HG02938 (cell line): ENCODE measurements around the gene HDAC4.
"Not testable (repeated sequence)": the region's sequence is repeated elsewhere in the genome, so short reads cannot be mapped to it uniquely, and the experiment has no call there.

Source experiments
- ATAC-seq: cut with Tn5 transposase; IDR thresholded peaks from one replicate; pipeline ENCODE4 v1.9.1; 2021; ENCODE audit warnings: mild to moderate bottlenecking, moderate library complexity; ENCODE audit not compliant: unreplicated experiment

HDAC4 gene

DNA sequence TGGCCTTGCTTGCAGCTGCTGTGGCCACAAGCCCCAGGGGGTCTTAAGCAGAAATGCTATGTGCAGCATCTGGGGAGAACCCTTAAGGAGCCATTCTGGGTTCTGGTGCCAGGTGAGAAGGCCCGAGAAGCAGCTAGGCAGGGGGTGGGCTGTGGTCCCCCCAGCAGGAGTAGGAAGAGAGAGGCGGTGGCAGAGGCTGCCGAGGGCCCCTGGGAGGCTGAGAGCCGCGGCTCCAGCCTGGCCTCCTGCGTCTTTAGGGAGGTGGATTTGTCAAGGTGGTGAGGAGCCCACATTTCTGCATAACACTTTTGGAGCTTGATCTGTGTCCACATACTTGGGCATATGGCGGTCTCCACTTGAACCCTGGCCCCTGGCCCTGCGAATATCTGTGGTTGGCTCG is 356.5 kb downstream of the HDAC4 start:
- ATAC-seq = no peak

GRCh38 chr2:239043326-239043725 is 357.5 kb downstream of the HDAC4 start:
- no peak for ATAC-seq

DNA sequence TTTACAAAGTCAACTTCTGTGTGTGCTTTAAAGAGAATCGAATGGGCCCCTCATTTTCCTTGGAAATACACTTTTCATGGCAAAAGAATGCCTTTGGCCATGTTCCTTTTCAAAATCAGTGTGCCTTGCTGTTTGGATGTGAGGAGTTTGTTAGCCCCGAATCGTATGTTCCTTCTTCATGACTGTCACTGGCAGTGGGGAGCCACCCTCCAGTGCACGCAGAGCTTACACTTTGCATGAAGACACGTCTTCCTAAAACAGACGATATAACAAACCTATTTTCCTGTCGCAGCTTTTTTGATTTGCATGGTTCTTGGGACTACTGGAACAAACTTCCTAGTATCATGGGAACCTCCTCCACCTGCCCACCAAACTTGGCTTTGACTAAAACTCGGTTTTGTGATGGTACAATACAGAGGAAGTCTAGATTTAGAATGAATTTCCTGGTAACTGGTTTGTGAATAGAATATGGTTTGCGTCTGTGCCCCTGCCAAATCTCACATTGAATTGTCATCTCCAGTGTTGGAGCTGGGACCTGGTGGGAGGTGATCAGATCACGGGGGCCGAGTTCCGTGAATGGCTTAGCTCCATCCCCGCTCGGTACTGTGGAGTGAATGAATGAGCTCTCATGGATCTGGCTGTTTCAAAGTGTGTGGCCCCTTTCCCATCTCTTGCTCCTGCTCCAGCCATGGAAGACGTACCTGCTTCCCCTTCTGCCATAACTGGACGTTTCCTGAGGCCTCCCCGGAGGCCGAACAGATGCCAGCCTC is 358.1 kb downstream of the HDAC4 start:
- ATAC-seq = no peak

DNA sequence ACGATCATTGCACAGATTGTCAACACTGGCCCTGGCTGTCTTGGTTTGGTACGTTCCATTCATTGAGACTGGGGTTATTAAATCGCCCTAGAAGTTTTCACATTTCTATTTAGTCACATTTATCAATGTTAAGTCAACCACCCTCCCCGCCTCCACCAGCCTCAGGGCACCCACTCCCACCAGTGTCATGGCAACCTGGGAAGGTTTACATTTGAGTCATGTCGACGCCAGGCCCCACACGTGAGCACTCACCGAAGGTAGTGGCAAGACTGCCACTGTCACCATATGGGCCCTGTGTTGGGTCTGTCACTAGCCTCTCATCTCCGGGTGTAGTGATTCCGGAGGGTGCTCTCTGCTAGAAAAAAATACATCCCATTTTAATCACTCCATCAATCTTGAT is 358.8 kb downstream of the HDAC4 start:
- no peak for ATAC-seq

GRCh38 chr2:239041062-239041461 is 359.8 kb downstream of the HDAC4 start:
- ATAC-seq = no peak

DNA sequence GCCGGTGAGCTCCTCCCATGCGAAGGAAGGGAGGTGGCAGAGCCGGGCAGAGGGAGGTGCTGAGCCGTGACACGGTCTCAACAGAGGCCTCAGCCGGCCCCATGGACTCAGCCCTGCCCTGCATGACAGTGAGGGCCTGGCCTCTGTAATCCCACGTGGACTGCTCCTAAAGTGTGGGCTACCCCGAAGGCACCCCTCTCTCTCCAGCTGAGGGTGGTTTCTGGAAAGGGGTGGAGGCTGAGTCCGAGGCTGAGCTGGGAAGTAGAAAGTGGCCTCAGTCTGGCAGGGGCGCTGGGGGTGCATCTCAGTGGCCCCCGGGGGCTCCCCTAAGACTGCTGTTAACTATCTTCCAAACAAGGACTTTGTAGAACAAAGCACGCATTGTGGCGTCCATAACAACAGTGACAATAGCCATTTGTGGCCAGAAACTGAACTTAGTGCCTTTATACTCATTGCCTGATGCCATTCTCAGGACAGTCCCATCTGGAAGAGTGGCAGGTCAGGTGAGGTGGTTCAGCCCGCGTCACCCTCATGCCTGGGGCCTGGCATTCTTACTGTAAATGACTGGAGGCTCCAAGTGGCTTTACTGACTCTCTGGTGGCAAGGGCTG is 360.6 kb downstream of the HDAC4 start:
- no peak for ATAC-seq

GRCh38 chr2:239039479-239039861 is 361.4 kb downstream of the HDAC4 start:
- no peak for ATAC-seq

DNA sequence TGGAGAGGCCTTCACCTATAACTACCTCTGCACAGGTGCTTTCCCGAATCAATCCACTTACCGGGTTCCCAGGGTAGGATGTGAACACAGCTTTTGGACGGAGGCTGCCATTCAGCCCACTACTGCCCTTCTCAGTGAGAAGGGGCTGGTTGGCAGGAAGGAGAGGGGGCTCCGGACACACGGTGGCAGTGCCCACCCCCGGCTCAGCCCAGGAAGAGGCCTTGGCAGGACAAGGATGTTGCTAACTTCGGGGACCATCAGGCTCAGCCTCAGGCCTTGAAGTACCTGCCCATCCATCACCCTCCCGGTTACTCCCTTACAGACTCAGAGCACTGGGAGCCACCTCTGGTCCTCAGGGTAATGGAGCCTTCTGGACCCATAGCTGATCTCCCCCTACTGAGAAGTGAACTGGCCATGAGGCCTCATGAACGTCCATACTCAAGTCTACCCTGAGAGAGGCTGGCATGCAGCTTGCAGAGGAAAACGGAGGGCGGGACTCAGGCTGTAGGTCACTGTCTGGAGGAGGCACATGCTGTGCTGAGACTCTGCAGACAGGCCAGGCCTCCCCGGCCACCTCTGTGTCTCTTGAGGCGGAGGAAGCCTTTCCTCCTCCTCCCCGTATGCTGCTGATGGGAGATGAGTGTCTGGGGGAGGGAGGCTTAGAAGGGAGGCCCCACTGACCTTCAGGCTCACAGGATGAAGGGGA is 361.9 kb downstream of the HDAC4 start:
- ATAC-seq = no peak

DNA sequence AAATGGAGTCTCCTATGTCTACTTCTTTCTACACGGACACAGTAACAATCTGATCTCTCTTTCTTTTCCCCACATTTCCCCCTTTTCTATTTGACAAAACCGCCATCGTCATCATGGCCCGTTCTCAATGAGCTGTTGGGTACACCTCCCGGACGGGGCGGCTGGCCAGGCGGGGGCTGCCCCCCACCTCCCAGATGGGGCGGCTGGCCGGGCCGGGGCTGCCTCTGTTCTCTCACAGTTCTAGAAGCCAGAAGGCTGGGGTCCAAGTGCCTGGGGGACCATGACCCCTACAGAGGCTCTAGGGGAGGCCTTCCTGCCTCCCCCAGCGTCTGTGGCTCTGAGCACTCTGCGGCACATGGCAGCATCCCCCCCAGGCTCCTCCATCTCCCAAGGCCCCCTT is 362.5 kb downstream of the HDAC4 start:
- ATAC-seq = not testable (repeated sequence)

- ATAC-seq = no peak
Measured at GRCh38 chr2:239037559-239037910, 363.3 kb downstream of the HDAC4 start.

DNA sequence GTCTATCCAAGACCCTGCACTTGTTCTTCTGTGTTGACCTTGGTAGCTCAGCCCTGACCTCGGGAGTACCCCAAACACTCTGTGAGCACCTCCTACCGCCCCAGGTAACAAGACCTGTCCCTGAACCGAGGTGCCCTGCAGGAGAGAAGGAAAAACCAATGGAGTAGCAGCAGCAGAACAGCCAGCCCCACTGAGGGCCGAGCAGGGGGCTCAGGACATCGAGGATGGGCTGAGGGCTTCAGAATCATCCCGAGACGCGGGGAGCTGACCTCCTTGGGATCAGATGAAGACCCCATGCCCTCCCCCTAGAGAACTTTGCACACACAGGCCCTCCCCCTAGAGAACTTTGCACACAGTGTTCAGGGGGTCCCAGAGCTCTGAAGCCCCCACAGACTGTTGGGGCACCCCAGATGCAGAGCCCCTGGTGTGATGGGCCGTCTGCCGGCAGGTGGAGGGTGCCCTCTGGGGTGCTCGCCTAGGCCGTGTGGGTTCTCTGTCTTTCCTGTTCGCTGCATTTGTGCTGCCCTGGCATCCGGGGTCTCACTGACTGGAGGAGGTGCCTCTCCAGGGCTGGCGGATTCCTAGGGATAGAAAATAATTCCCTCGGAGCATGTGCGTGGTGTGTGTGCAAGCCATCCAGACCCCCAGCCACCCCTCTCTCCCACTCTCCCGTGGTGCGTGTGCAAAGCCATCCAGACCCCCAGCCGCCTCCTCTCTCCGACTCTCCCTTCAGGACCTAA is 363.8 kb downstream of the HDAC4 start:
- ATAC-seq = no peak

DNA sequence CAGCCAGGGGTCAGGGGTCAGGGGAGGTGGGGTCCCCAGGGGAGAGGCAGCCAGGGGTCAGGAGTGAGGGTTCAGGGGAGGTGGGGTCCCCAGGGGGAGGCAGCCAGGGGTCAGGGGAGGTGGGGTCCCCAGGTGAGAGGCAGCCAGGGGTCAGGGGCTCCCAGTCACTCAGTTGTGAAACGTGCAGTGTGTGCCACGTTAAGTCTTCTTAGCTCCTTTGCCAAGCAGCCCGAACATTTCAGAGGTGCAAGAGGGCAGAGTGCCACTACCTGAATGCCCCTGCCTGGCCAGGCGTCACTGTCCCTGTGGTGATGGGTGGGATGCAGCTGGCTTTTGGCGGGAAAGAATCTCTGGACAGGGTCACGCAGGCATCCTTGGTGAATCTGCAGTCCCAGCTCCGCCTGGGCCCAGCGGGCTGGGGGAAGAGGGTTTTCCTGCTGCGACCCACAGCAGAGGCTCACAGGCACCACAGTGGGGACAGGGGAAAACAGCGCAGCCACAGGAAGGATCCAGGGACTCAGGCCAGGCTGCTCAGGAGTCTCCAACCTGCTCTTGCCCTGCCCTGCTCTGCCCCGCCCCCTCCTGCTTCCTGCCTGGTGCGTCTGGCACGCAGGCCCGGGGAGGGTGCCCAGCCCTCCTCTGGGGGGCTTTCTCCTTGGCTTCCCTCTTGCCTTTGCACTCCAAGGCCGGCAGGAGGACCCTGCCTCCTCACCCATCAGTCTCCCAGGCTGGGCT is 364.7 kb downstream of the HDAC4 start:
- no peak for ATAC-seq

DNA sequence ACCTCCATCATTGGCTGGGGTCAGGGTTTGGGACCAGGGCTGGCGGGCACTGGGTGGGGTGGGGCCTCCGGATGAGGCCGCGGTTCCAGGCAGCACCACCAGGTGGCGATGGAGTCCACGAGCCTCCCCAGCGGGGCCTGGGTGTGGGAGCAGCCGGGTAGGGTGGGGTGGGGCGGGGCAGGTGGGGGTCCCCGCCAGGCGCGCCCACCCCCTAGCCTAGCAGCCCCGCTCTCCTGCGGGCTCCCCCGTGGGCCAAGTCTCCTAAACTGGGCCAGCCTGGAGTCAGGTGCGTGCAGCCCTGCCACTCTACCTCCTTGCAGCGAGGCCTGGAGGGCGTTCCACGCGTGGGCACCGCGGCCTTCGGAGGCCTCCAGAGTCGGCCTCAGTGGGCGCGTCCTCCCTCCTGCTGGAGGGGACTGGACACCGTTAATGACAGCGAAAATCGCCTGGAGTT is 365.4 kb downstream of the HDAC4 start:
- no peak for ATAC-seq

- no peak for ATAC-seq
Measured at GRCh38 chr2:239034561-239035341, 366.1 kb downstream of the HDAC4 start.

- ATAC-seq = no peak
Measured at GRCh38 chr2:239033801-239034560, 366.8 kb downstream of the HDAC4 start.

GRCh38 chr2:239029958-239030357 is 370.9 kb downstream of the HDAC4 start:
- no peak for ATAC-seq

DNA sequence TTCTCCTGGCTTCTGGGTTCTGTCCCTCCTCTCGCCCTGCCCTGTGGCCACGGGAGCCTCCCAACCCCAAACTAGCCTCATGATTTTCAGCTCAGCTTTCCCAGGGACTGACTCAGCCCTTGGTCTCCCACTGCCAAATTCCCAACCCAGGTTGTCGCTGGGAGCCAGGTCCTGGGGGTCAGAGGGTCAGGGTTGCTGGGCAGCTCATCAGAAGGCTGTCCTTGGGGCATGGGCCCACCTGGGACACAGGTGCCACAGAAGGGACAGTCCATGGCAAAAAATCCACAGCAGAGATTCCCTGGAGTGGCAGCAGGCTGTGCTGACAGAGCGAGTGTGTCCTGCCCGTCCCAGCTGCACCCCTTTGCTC is 372.6 kb downstream of the HDAC4 start:
- no peak for ATAC-seq

GRCh38 chr2:239027391-239028252 is 373.2 kb downstream of the HDAC4 start:
- ATAC-seq = no peak
